ENCODE measurements around the gene PRKCE. TPM values are rescaled to one million over a fixed set of nuclear protein-coding genes. Genes with fewer than 3 reads are reported as not detected.
A peak's percentile ranks its signal among the peaks of the same experiment; 100 is the strongest.

The PRKCE gene
- total and polyA plus RNA-seq, 2 donors (not counting 1 experiment from before 2014, with no cell fraction given) = 23.6 to 271 TPM

DNA sequence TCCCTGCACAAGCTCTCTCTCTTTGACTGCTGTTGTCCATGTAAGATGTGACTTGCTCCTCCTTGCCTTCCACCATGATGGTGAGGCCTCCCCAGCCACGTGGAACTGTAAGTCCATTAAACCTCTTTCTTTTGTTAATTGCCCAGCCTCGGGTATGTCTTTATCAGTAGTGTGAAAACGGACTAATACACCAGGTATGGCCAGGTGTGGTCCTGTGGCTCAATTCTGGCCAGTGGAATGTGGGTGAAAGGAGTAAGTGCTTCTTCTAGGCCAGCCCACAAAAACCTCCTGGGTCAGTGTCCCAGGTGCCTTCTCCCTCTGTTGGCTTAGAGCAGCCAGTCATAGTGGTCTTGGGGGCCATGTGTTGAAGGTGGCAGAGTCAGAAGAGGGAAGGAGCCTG is 57.0 kb downstream of the PRKCE start:
- Histone ChIP-seq H3K4me3 (ENCODE audit: control extremely low read depth in 1 of 5, extremely low read depth in 1 of 5, insufficient read depth in 1 of 5, low read depth in 2 of 5, low read length in 4 of 5) (no peak overlapping the region), H2AFZ (ENCODE audit: insufficient read depth, low read depth, low read length, poor library complexity, severe bottlenecking) (no peak overlapping the region), H3K4me2 (replicated peaks; ENCODE audit: low read depth, low read length, poor library complexity, severe bottlenecking) (no peak overlapping the region), H3K79me2 (ENCODE audit: control insufficient read depth, insufficient read depth, low read length) (peaks cover 97% of the 10 kb centered on the region), H3K9me3 (ENCODE audit: control extremely low read depth in 1 of 3, control insufficient read depth in 2 of 3, insufficient read depth in 1 of 3, low read length in 2 of 3) (peaks cover 0 to 14% (median 4%) of the 10 kb centered on the region in 3 donors), H3K27me3 (replicated peaks in 1 of 4; ENCODE audit: control extremely low read depth in 1 of 4, control insufficient read depth in 3 of 4, insufficient read depth in 4 of 4, low read length in 3 of 4) (no peaks in the 10 kb centered on the region), H3K4me1 (ENCODE audit: control insufficient read depth in 2 of 2, insufficient read depth in 2 of 2, low read length in 2 of 2) (peaks cover 16 to 28% of the 10 kb centered on the region in 2 donors), H3K36me3 (replicated peaks in 1 of 2; ENCODE audit: control extremely low read depth in 1 of 2, control insufficient read depth in 1 of 2, extremely low read depth in 1 of 2, insufficient read depth in 2 of 2, low read length in 1 of 2) (peaks cover 2 to 29% of the 10 kb centered on the region in 2 experiments), H3K27ac (ENCODE audit: low read length in 2 of 2) (no peak overlapping the region), H3K9ac (ENCODE audit: low read length) (no peak overlapping the region), H4K20me1 (ENCODE audit: control insufficient read depth, insufficient read depth, low read length, poor library complexity, severe bottlenecking) (peaks cover 78% of the 10 kb centered on the region)
- peak overlapping the region; percentile 39 for H3K27ac Mint-ChIP-seq
- DNase-seq (no peak), ATAC-seq (ENCODE audit: low read depth) (no peak)
- intact Hi-C loops (cut with micrococcal nuclease) = no loop called here
- H3K27me3 Mint-ChIP-seq = no peaks in the 10 kb centered on the region
- H3K4me3 Mint-ChIP-seq = no peak overlapping the region
- no CpG with 5 or more reads among the region's 3 CpGs for WGBS (ENCODE audit: insufficient coverage)
- peaks cover 58% of the 10 kb centered on the region for H3K4me1 Mint-ChIP-seq
- TF ChIP-seq EZH2 (IDR thresholded peaks at IDR 0.05; ENCODE audit: borderline replicate concordance, insufficient read depth, low read depth, low read length, poor library complexity, severe bottlenecking) = no peak
- TF ChIP-seq, protein P1, sequence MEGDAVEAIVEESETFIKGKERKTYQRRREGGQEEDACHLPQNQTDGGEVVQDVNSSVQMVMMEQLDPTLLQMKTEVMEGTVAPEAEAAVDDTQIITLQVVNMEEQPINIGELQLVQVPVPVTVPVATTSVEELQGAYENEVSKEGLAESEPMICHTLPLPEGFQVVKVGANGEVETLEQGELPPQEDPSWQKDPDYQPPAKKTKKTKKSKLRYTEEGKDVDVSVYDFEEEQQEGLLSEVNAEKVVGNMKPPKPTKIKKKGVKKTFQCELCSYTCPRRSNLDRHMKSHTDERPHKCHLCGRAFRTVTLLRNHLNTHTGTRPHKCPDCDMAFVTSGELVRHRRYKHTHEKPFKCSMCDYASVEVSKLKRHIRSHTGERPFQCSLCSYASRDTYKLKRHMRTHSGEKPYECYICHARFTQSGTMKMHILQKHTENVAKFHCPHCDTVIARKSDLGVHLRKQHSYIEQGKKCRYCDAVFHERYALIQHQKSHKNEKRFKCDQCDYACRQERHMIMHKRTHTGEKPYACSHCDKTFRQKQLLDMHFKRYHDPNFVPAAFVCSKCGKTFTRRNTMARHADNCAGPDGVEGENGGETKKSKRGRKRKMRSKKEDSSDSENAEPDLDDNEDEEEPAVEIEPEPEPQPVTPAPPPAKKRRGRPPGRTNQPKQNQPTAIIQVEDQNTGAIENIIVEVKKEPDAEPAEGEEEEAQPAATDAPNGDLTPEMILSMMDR (IDR thresholded peaks at IDR 0.05) = no peak
- peaks cover 3% of the 10 kb centered on the region for H3K9me3 Mint-ChIP-seq (ENCODE audit: insufficient read depth)
- CTCF ChIA-PET = interaction anchor here (1.2 kb wide), 1 partner anchor 11 kb away, joined by 3 read pairs; no protein-coding TSS in a partner anchor
- POLR2A ChIA-PET = no interaction called here

DNA sequence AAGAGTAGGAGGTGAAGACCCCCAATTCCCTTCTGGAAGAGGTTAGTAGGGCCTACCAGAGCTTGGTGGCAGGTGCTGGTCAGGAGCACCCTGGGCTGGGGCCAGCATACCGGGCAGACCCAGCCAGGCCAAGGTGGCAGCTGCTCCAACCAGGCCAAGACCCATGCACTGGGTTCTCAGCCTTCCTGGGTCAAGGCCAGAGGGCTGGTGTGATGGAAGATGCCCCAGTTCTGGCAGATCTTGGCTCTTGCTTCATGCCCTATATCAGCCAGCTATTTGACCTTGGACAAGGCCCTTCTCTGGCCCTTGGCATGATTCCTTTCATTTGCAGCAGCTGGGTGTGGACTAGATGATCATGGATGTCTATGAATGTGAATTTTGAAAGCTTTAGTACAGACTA is 57.7 kb downstream of the PRKCE start:
- peaks cover 72% of the 10 kb centered on the region for H4K20me1 ChIP-seq (ENCODE audit: control insufficient read depth, insufficient read depth, low read length, poor library complexity, severe bottlenecking)
- POLR2A ChIA-PET = no interaction called here
- peaks cover 16 to 28% of the 10 kb centered on the region in 2 donors for H3K4me1 ChIP-seq (ENCODE audit: control insufficient read depth in 2 of 2, insufficient read depth in 2 of 2, low read length in 2 of 2)
- H3K4me3 ChIP-seq (ENCODE audit: control extremely low read depth in 1 of 5, extremely low read depth in 1 of 5, insufficient read depth in 1 of 5, low read depth in 2 of 5, low read length in 4 of 5) = no peak overlapping the region
- CTCF ChIA-PET = interaction anchor here (1.2 kb wide), 1 partner anchor 12 kb away, joined by 3 read pairs; no protein-coding TSS in a partner anchor
- DNase-seq = no peak
- no peak overlapping the region for H3K9ac ChIP-seq (ENCODE audit: low read length)
- WGBS (ENCODE audit: insufficient coverage) = 100% methylated on average over 1 of the region's 1 CpG
- no peak for ATAC-seq (ENCODE audit: low read depth)
- Mint-ChIP-seq H3K27me3 (no peaks in the 10 kb centered on the region), H3K4me1 (peaks cover 58% of the 10 kb centered on the region), H3K4me3 (no peak overlapping the region), H3K9me3 (ENCODE audit: insufficient read depth) (peaks cover 3% of the 10 kb centered on the region), H3K27ac (no peak overlapping the region)
- H3K9me3 ChIP-seq (ENCODE audit: control extremely low read depth in 1 of 3, control insufficient read depth in 2 of 3, insufficient read depth in 1 of 3, low read length in 2 of 3) = peaks cover 0 to 14% (median 4%) of the 10 kb centered on the region in 3 donors
- peaks cover 94% of the 10 kb centered on the region for H3K79me2 ChIP-seq (ENCODE audit: control insufficient read depth, insufficient read depth, low read length)
- H3K27me3 ChIP-seq (replicated peaks in 1 of 4; ENCODE audit: control extremely low read depth in 1 of 4, control insufficient read depth in 3 of 4, insufficient read depth in 4 of 4, low read length in 3 of 4) = no peaks in the 10 kb centered on the region
- H3K36me3 ChIP-seq (replicated peaks in 1 of 2; ENCODE audit: control extremely low read depth in 1 of 2, control insufficient read depth in 1 of 2, extremely low read depth in 1 of 2, insufficient read depth in 2 of 2, low read length in 1 of 2) = peaks cover 2 to 29% of the 10 kb centered on the region in 2 experiments
- intact Hi-C loops (cut with micrococcal nuclease) = no loop called here
- no peak overlapping the region for H3K4me2 ChIP-seq (replicated peaks; ENCODE audit: low read depth, low read length, poor library complexity, severe bottlenecking)
- no peak overlapping the region for H2AFZ ChIP-seq (ENCODE audit: insufficient read depth, low read depth, low read length, poor library complexity, severe bottlenecking)
- H3K27ac ChIP-seq (ENCODE audit: low read length in 2 of 2) = no peak overlapping the region
- TF ChIP-seq, protein P1 (IDR thresholded peaks at IDR 0.05) = no peak
- no peak for TF ChIP-seq EZH2 (IDR thresholded peaks at IDR 0.05; ENCODE audit: borderline replicate concordance, insufficient read depth, low read depth, low read length, poor library complexity, severe bottlenecking)
